K562 (cell line): ENCODE data around the gene AGPAT4. TPM values are rescaled to one million over a fixed set of nuclear protein-coding genes. Genes with fewer than 3 reads are reported as not detected.

Source experiments
- ATF7 ChIP-seq: fragments of 450-650 bp; IDR thresholded peaks from 2 replicates; pipeline ENCODE4 v1.7.1; 2014; ENCODE audit warnings: mild to moderate bottlenecking, moderate library complexity
- CLOCK ChIP-seq: fragments of 250-450 bp; sonication (Bioruptor Pico); IDR thresholded peaks from 2 replicates; pipeline ENCODE4 v1.4.0; 2020; ENCODE audit warnings: mild to moderate bottlenecking, moderate library complexity, borderline replicate concordance
- ESRRA ChIP-seq: fragments of 450-650 bp; IDR thresholded peaks from 2 replicates; pipeline ENCODE4 v1.6.1; 2014; ENCODE audit warnings: low read depth, mild to moderate bottlenecking, moderate library complexity, borderline replicate concordance
- ETS2 ChIP-seq: IDR thresholded peaks from 2 replicates; pipeline ENCODE4 v1.6.1; 2016; ENCODE audit warnings: borderline replicate concordance, missing genetic modification characterization, mild to moderate bottlenecking, moderate library complexity, missing compliant biosample characterization; ENCODE audit not compliant: poor library complexity, severe bottlenecking
- ETV1 ChIP-seq: fragments of 450-650 bp; conservative IDR thresholded peaks from 2 replicates; pipeline ENCODE4 v1.6.1; 2016; ENCODE audit warnings: missing genetic modification characterization, control low read depth, low read depth, missing compliant biosample characterization
- GATAD2B ChIP-seq: fragments of 450-650 bp; IDR thresholded peaks from 2 replicates; pipeline ENCODE4 v1.6.1; 2017; ENCODE audit warnings: mild to moderate bottlenecking, borderline replicate concordance
- HDAC1 ChIP-seq, 2 experiments: fragments of 450-650 bp; IDR thresholded peaks; 2 replicates each; pipeline ENCODE4 v1.6.1; 2016 to 2017; ENCODE audit warnings: inconsistent platforms in 1 of 2, mild to moderate bottlenecking in 1 of 2, moderate library complexity in 1 of 2
- JUN ChIP-seq, 2 experiments: sonication (generic) in 1 of 2; formaldehyde crosslinking in 1 of 2; IDR thresholded peaks; 2 replicates each; pipeline versions ENCODE4 v1.6.1 to v1.8.0; 2012 to 2022; ENCODE audit warnings: borderline replicate concordance in 2 of 2, mild to moderate bottlenecking in 2 of 2, improper control_type of control experiment in 1 of 2, low read depth in 1 of 2, low read length in 1 of 2, missing genetic modification reagents in 1 of 2
- KAT8 ChIP-seq: fragments of 450-650 bp; IDR thresholded peaks from 2 replicates; pipeline ENCODE4 v1.6.1; 2016; ENCODE audit warnings: low read depth, mild to moderate bottlenecking
- KDM5B ChIP-seq: fragments of 200-600 bp; sonication (generic); IDR thresholded peaks from 2 replicates; pipeline ENCODE4 v1.6.1; 2012; ENCODE audit warnings: low read depth, mild to moderate bottlenecking, moderate library complexity, low read length, control low read depth, inconsistent platforms; ENCODE audit not compliant: insufficient replicate concordance
- KLF6 ChIP-seq: fragments of 250-450 bp; sonication (Bioruptor Pico); IDR thresholded peaks from 2 replicates; pipeline ENCODE4 v1.4.0; 2020; ENCODE audit warnings: mild to moderate bottlenecking, moderate library complexity, borderline replicate concordance
- MCM3 ChIP-seq: fragments of 450-650 bp; IDR thresholded peaks from 2 replicates; pipeline ENCODE4 v1.6.1; 2016
- NFIC ChIP-seq: fragments of 450-650 bp; IDR thresholded peaks from 2 replicates; pipeline ENCODE4 v1.6.1; 2017; ENCODE audit warnings: mild to moderate bottlenecking, inconsistent platforms
- SMAD3 ChIP-seq: fragments of 450-650 bp; formaldehyde crosslinking; conservative IDR thresholded peaks from 2 replicates; pipeline ENCODE4 v1.4.0; 2020; ENCODE audit warnings: mild to moderate bottlenecking
- TAL1 ChIP-seq: fragments of 450-650 bp; IDR thresholded peaks from 2 replicates; pipeline ENCODE4 v1.6.1; 2016; ENCODE audit warnings: mild to moderate bottlenecking
- TCFL5 ChIP-seq: fragments of 250-450 bp; sonication (Bioruptor Pico); conservative IDR thresholded peaks from 2 replicates; pipeline ENCODE4 v1.6.1; 2021; ENCODE audit warnings: mild to moderate bottlenecking, moderate library complexity, matching md5 sums
- ZBTB33 ChIP-seq: sonication (generic); formaldehyde crosslinking; IDR thresholded peaks from 2 replicates; pipeline ENCODE4 v1.8.1; 2023; ENCODE audit warnings: mild to moderate bottlenecking, missing genetic modification reagents
- ZNF121 ChIP-seq: sonication (generic); formaldehyde crosslinking; conservative IDR thresholded peaks from 2 replicates; pipeline ENCODE4 v1.8.0; 2022; ENCODE audit warnings: missing genetic modification reagents
- ZNF174 ChIP-seq: fragments of 250-450 bp; sonication (Bioruptor Pico); IDR thresholded peaks from 2 replicates; pipeline ENCODE4 v1.4.0; 2020; ENCODE audit warnings: mild to moderate bottlenecking
- ZNF41 ChIP-seq: fragments of 250-450 bp; sonication (Bioruptor Pico); conservative IDR thresholded peaks from 2 replicates; pipeline ENCODE4 v1.4.0; 2020; ENCODE audit warnings: mild to moderate bottlenecking
- ZNF778 ChIP-seq: fragments of 450-650 bp; formaldehyde crosslinking; IDR thresholded peaks from 2 replicates; pipeline ENCODE4 v1.4.0; 2020; ENCODE audit warnings: mild to moderate bottlenecking, moderate library complexity
- polyA plus RNA-seq, 8 experiments: library from polyadenylated mRNA; depleted of rRNA in 4 of 8; stranded (reverse) in 5 of 8; unstranded in 3 of 8; fragments of >200 nt; fragmentation: Nextera tagmentation in 2 of 8; fragmentation: Illumina TruSeq in 1 of 8; extraction: Ambion mirVana in 2 of 8; extraction: Trizol in 1 of 8; gene quantifications; 2 replicates each; pipeline versions ENCODE4 v1.2.1 to v1.2.3, GENCODE V29; 2011 to 2014; ENCODE audit warnings: inconsistent platforms in 1 of 8, missing spikeins in 1 of 8
- total RNA-seq, 7 experiments: library from RNA; depleted of rRNA in 6 of 7; stranded (reverse); fragments of >200 nt in 6 of 7; fragmentation: Illumina TruSeq in 2 of 7; extraction: Trizol in 2 of 7; gene quantifications; 2 replicates each; pipeline versions ENCODE4 v1.2.1 to v1.2.3, GENCODE V29; 2011 to 2021; ENCODE audit warnings: low replicate concordance in 1 of 7
- TF ChIP-seq, protein P1 (sequence below): fragments of 250-450 bp; sonication (Bioruptor Pico); IDR thresholded peaks from 2 replicates; pipeline ENCODE4 v1.8.0; 2021; ENCODE audit warnings: borderline replicate concordance, mild to moderate bottlenecking, moderate library complexity; ENCODE audit not compliant: poor library complexity, severe bottlenecking

The AGPAT4 gene
- total and polyA plus RNA-seq, 9 of the 15 experiments (the other 6 are each of a cell fraction or from before 2014, with no cell fraction given), result 2.2 to 15.0 (median 5.7) TPM

DNA sequence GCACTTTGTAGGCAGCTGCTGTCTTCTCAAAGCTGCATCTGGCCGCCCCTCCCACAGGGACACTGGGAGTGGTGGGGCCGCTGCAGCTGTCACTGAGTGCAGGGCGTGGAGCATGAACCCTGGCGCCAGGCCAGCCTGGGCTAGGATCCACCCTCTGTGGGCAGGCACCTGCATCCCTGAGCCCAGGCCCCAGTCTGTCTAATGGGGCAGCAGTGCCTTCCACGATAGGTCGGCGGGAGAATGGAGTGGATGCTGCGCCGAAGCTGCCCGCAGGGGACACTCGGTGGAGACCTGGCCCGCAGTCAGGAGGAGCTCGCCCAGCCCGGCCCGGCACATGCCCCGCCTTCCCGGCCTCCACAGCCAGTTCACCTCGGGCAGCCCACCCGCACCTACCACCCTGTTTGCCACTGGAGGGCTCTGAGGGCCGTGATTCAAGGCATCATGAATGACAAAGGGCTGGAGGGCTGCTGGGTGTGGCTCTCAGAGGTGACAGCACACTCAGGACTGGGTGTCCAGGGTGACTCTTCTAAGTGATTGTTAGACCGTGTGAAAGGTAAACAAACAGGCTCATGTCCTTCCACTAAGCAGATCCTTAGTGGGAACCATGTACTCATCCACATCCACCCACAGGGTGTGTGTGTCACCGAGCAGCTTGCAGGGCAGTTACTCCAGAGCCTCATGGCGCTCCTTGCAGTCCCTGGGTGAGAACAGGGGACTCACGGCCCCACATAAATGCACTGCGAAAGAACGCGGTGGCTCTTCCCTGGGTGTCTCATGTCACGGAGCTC lies 133.9 kb downstream of the AGPAT4 start (continued):
- TF ChIP-seq ETS2 (no peak), ZNF174 (no peak), ZNF121 (CRISPR knock-in tag) (no peak), TCFL5 (CRISPR knock-in tag) (no peak), ZBTB33 (CRISPR knock-in tag) (peak; percentile 77), ESRRA (no peak), HDAC1 (IDR thresholded peaks at IDR 0.05) (no peak), TAL1 (no peak), CLOCK (CRISPR knock-in tag) (no peak), KAT8 (no peak), NFIC (peak; percentile 89), SMAD3 (CRISPR knock-in tag) (no peak), MCM3 (no peak), ETV1 (tag) (no peak), ATF7 (no peak), KDM5B (no peak), ZNF778 (CRISPR knock-in tag) (no peak), JUN (IDR thresholded peaks at IDR 0.05; ENCODE audit: borderline replicate concordance, low read depth, low read length) (no peak), JUN (CRISPR knock-in tag; IDR thresholded peaks at IDR 0.05; ENCODE audit: borderline replicate concordance) (no peak), KLF6 (CRISPR knock-in tag) (no peak), GATAD2B (no peak), ZNF41 (CRISPR knock-in tag) (no peak)
- TF ChIP-seq, protein P1, sequence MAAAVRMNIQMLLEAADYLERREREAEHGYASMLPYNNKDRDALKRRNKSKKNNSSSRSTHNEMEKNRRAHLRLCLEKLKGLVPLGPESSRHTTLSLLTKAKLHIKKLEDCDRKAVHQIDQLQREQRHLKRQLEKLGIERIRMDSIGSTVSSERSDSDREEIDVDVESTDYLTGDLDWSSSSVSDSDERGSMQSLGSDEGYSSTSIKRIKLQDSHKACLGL (CRISPR knock-in tag), result no peak
